HT1080 (cell line): ENCODE data around the gene CCNJL. TPM values are rescaled to one million over a fixed set of nuclear protein-coding genes. Genes with fewer than 3 reads are reported as not detected.

Experiments
- DNase-seq: peaks from one replicate; pipeline ENCODE4 v3.0.0-alpha.2; 2015; ENCODE audit warnings: low read depth
- total RNA-seq: library from RNA; depleted of rRNA; stranded (reverse); fragments of >200 nt; shearing (Covaris generic); gene quantifications from 2 replicates; pipeline ENCODE4 v1.2.3, GENCODE V29; 2014

Gene CCNJL
- total RNA-seq, 1 experiment from 2014 or later = 13.8 TPM

- no peak for DNase-seq
These were observed 20.9 kb downstream of the CCNJL start for GRCh38 chr5:160291467-160291866.

GRCh38 chr5:160290751-160291150 is 21.6 kb downstream of the CCNJL start:
- DNase-seq = no peak

- no peak for DNase-seq
These were observed 22.6 kb downstream of the CCNJL start for GRCh38 chr5:160289721-160290120.

GRCh38 chr5:160289356-160289651 is 23.1 kb downstream of the CCNJL start:
- no peak for DNase-seq

- DNase-seq = no peak
These were observed 24.8 kb downstream of the CCNJL start for GRCh38 chr5:160287378-160288051.

GRCh38 chr5:160286947-160287346 is 25.4 kb downstream of the CCNJL start:
- no peak for DNase-seq

- no peak for DNase-seq
These were observed 27.0 kb downstream of the CCNJL start for GRCh38 chr5:160285316-160285715.

- no peak for DNase-seq
These were observed 28.0 kb downstream of the CCNJL start for GRCh38 chr5:160284291-160284873.

- no peak for DNase-seq
These were observed 31.1 kb downstream of the CCNJL start for GRCh38 chr5:160281275-160281674.

- no peak for DNase-seq
These were observed 31.8 kb downstream of the CCNJL start for GRCh38 chr5:160280384-160281095.

GRCh38 chr5:160278343-160278742 is 34.0 kb downstream of the CCNJL start:
- no peak for DNase-seq

- DNase-seq = no peak
These were observed 37.9 kb downstream of the CCNJL start for GRCh38 chr5:160274483-160274931.

- DNase-seq = no peak
These were observed 39.5 kb downstream of the CCNJL start for GRCh38 chr5:160272889-160273288.

GRCh38 chr5:160272264-160272663 is 40.1 kb downstream of the CCNJL start:
- no peak for DNase-seq

GRCh38 chr5:160271836-160272235 is 40.5 kb downstream of the CCNJL start:
- no peak for DNase-seq

GRCh38 chr5:160271396-160271795 is 41.0 kb downstream of the CCNJL start:
- DNase-seq = no peak

- no peak for DNase-seq
These were observed 41.7 kb downstream of the CCNJL start for GRCh38 chr5:160270704-160271103.

- no peak for DNase-seq
These were observed 43.3 kb downstream of the CCNJL start for GRCh38 chr5:160269017-160269416.

GRCh38 chr5:160268121-160268520 is 44.2 kb downstream of the CCNJL start:
- DNase-seq = no peak

- DNase-seq = no peak
These were observed 45.5 kb downstream of the CCNJL start for GRCh38 chr5:160266752-160267345.

GRCh38 chr5:160266044-160266443 is 46.3 kb downstream of the CCNJL start:
- DNase-seq = no peak

- no peak for DNase-seq
These were observed 49.0 kb downstream of the CCNJL start for GRCh38 chr5:160263326-160263855.
